ENCODE results near the gene TOB2. TPM values are rescaled to one million over a fixed set of nuclear protein-coding genes. Genes with fewer than 3 reads are reported as not detected.
"Not testable (repeated sequence)": the region's sequence is repeated elsewhere in the genome, so short reads cannot be mapped to it uniquely, and the experiment has no call there.

The TOB2 gene
- total RNA-seq, 1 experiment from 2014 or later, result 36.0 TPM

DNA sequence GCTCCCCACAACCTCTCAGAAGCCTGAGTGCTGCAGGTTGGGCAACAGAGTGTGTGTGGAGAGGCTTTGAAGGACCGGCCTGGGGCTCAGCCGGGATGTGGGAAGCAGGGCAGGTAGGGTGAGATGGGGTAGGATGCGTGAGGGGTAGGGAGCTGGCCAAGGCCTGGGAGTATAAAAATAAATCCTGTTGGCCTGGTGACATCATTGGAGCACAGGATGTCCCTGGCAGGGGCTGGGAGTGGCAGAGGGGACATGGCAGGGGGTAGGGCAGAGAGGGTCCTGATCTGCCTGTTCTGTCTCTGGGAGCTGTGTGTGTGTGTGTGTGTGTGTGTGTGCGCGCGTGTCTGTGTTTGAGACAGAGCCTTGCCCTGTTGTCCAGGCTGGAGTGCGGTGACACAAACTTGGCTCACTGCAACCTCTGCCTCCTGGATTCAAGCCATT, 36.3 kb downstream of the TOB2 start:
- Histone ChIP-seq H3K9me3 (no peaks in the 10 kb centered on the region), H3K4me3 (no peak overlapping the region)

DNA sequence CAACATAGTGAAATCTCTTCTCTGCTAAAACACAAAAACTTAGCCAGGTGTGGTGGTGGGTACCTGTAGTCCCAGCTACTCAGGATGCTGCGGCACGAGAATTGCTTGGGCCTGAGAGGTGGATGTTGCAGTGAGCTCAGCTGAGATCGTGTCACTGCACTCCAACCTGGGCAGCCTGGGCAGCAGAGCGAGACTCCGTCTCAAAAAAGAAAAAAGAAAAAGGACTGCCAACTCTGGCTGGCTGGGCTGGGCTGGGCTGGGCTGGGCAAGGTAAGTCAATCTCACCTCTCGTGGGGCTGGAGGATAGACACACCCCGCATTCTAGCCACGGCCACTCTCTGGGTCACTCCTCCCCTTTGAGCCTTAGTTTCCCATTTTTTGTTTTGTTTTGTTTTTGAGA, 37.9 kb downstream of the TOB2 start:
- Histone ChIP-seq H3K4me3 (no peak overlapping the region), H3K27me3 (no peaks in the 10 kb centered on the region), H3K9me3 (no peaks in the 10 kb centered on the region), H3K36me3 (no peaks in the 10 kb centered on the region)
- DNase-seq, result no peak

More for the DNA sequence above, 36.3 kb downstream of the TOB2 start:
- no peak for DNase-seq
- Histone ChIP-seq H3K36me3 (no peaks in the 10 kb centered on the region), H3K27me3 (no peaks in the 10 kb centered on the region)

DNA sequence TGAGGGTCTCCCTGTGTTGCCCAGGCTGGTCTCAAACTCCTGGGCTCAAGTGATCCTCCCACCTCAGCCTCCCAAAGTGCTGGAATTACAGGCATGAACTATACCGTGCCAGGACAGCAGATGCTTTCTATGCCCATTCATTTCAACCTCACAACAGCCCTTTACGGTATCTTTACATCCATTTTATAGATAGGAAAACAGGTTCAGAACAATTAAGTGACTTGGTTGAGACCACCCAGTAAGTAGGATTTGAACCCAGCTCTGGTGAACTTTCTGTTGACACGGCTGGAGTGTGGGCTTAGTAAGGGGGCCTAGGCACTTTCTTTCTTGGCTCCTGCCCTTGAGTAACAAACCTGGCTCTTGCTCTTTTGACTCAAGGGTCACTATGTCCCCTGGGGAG, 39.2 kb downstream of the TOB2 start:
- no peaks in the 10 kb centered on the region for H3K36me3 ChIP-seq
- H3K9me3 ChIP-seq, result no peaks in the 10 kb centered on the region
- no peak for DNase-seq
- H3K4me3 ChIP-seq, result no peak overlapping the region
- no peaks in the 10 kb centered on the region for H3K27me3 ChIP-seq

DNA sequence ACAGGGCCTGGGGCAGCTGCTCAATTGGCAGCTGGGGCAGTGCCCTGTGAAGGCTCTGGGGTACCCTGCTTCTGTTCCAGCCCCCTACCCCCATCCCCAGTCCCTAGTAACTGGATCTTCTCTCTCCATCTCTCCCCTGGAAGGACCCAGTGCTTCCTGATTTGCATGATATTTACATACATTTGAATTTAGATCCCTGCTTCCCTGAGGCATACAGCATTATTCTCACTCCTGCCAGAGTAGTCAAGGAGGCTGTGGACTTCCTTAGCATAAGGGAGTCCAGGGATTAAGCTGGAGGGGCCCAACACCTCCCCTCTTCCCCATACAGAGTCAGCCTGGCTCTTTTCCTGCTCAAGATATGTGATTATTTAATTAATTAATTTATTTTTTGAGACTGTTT, 40.2 kb downstream of the TOB2 start:
- no peak overlapping the region for H3K4me3 ChIP-seq
- no peaks in the 10 kb centered on the region for H3K9me3 ChIP-seq
- no peaks in the 10 kb centered on the region for H3K27me3 ChIP-seq
- DNase-seq, result no peak
- no peaks in the 10 kb centered on the region for H3K36me3 ChIP-seq

DNA sequence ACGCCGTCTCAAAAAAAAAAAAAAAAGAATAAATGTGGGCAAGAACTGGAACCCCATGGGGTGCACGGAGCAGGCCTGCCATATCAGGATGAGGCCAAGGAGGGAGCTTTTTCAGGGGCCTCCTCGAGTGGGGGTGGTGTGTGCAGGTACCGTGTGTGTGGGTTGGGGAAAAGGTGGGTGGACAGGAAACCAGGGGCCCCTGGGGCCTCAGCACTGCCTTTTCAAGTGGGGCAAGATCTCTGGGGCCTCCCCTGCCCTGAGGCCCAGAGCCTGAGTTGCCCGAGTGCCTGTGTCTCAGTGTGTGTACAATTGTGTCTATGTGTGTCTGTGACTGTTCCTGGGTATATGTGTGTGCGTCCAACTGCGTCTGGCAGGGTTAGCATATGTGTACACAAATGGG, 41.0 kb downstream of the TOB2 start:
- Histone ChIP-seq H3K36me3 (no peaks in the 10 kb centered on the region), H3K27me3 (no peaks in the 10 kb centered on the region), H3K4me3 (no peak overlapping the region), H3K9me3 (no peaks in the 10 kb centered on the region)
- DNase-seq, result no peak

DNA sequence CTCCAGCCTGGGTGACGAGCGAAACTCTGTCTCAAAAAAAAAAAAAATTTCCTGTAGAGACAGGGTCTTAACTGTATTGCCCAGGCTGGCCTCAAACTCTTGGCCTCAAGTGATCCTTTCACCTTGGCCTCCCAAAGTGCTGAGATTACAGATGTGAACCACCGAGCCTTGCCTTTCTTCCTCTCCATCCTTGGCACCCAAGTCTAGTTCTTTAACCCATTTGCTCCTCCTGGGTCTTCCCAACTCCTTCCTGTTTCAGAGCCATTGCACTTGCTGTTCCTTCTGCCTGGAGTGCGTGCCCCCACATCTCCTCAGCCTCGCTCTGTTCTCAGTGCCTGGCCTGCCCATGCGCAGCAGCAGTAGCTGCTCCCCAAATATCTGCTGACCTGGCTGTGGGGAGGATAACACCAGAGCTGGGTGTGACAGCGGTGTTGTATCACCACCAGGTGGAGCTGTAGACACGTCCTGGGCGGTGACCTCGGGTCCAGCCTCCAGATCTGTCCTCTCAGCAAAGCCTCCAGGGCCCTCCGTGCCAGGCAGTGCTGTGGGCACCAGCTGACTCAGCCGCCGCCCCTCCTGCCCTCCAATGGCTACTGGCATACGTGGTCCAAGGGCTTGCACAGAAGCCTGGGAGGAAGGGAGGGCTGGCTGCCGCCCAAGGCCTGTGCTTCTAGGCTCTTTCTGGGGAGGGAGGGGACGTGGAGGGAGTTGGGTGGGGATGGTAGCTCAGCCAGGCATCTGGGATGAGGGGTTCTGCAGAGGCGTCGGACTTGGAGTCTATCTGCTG, 42.9 kb downstream of the TOB2 start:
- peak; percentile 99 for DNase-seq
- Histone ChIP-seq H3K36me3 (no peaks in the 10 kb centered on the region), H3K9me3 (no peaks in the 10 kb centered on the region)

DNA sequence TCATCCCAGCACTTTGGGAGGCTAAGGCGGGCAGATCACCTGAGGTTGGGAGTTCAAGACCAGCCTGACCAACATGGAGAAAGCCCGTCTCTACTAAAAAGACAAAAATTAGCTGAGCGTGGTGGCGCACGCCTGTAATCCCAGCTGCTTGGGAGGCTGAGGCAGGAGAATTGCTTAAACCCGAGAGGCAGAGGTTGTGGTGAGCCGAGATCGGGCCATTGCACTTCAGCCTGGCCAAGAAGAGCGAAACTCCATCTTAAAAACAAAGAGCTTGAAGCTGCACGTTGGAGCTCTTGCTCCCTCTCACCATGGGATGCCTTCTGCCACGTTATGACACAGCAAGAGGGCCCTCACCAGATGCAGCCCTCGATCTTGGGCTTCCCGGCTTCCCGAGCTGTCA, 43.8 kb downstream of the TOB2 start:
- not testable (repeated sequence) for H3K9me3 ChIP-seq, DNase-seq, H3K36me3 ChIP-seq, H3K4me3 ChIP-seq, H3K27me3 ChIP-seq

More for the DNA sequence above, 42.9 kb downstream of the TOB2 start:
- Histone ChIP-seq H3K27me3 (no peaks in the 10 kb centered on the region), H3K4me3 (no peak overlapping the region)

DNA sequence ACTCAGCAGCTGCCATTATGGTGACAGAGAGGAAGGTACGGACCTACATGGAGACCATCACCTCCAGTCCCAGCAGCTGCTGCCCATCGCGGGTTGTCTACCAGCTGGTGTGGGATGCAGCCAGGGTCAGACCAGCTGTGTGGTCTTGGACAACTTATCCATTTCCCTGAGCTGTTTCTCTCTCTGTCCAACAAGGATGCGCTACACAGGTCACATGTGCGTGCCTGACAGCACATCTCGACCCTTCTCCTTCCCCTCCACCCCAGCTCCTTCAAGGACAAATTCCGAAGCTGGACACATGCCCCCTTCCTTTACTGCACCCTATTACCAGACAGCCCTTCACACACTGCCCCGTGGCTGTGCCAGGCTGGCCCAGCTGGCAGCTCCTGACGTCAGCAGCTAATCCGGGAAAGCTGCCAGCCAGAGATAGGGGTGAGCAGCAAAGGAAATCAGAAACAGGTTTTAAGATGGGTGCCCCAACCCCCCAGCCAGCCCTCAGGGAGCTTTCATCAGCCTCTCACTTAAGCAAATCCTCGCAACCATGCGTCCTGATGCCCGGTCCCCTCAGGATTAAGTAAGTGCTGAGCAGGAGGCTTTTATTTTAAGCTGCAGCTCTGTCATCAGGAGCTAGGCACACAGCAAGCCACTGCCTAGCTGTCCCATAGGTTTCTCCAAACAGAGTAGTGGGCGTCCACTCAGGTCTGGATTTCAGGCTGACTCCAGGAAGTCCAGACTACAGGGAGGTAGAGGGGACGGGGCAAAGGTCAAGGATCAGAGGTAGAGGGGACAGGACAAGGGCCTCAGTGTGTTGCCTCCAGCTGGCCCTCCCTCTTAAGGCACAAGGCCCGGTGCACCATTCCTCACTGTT, 44.6 kb downstream of the TOB2 start:
- Histone ChIP-seq H3K36me3 (no peaks in the 10 kb centered on the region), H3K27me3 (no peaks in the 10 kb centered on the region), H3K4me3 (no peak overlapping the region)

DNA sequence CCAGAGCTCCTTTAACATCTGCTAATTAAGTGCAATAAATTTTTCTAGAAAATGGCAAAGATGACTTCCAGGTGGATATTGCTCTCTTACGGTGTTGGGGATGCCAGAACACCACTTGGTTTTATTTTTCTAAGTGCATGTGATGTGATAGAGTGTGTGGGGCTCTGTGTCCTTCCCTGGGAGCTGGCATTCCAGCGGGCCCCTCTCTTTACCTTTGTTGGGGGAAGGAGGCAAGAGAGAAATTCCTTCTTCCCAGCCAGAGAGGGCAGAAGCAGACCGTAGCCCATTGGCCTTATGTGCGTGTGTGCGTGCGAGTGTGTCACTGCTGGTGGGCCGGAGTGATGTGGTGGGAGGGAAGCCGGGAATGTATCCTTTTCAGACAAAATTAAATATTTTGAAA, 47.7 kb downstream of the TOB2 start:
- no peaks in the 10 kb centered on the region for H3K9me3 ChIP-seq
- H3K4me3 ChIP-seq, result no peak overlapping the region
- H3K27me3 ChIP-seq, result no peaks in the 10 kb centered on the region
- DNase-seq, result no peak
- H3K36me3 ChIP-seq, result no peaks in the 10 kb centered on the region; the same call in 1 of the 2 replicates

More for the DNA sequence above, 44.6 kb downstream of the TOB2 start:
- H3K9me3 ChIP-seq, result no peaks in the 10 kb centered on the region
- peak; percentile 70 for DNase-seq

DNA sequence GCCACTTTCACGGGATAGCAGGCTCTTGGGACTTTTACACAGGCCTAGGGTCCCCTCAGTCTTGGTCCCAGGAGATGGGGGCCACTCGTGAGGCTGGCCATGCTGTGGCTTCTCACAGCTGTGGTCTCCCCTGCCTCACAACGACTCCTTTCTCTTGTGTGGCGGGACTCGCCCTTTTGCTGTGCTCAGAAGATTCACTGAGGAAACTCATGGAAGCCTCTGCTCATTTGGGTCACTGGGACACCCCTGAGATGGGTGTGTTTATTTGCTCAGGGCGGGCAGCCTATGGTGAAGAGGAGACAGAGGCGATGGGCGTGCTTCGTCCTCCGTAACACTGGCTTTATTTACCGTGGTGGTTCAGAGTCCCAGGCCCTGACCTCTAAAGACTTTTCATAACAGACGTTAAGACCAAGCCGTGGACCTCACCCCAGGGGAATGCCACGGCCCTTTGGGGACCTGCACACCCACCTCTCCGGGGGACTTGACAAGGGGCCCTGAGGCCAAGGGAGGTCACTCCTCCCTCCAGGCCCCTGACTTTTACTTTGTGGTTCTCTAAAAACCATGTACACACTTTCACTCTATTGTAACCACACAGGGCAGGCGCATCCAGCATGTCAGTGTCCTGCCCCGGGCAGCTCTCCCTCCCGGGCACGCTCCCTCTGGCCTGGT, 49.3 kb downstream of the TOB2 start:
- Histone ChIP-seq H3K4me3 (no peak overlapping the region), H3K27me3 (no peaks in the 10 kb centered on the region), H3K9me3 (no peaks in the 10 kb centered on the region), H3K36me3 (no peaks in the 10 kb centered on the region; the same call in 1 of the 2 replicates)
- no peak for DNase-seq

DNA sequence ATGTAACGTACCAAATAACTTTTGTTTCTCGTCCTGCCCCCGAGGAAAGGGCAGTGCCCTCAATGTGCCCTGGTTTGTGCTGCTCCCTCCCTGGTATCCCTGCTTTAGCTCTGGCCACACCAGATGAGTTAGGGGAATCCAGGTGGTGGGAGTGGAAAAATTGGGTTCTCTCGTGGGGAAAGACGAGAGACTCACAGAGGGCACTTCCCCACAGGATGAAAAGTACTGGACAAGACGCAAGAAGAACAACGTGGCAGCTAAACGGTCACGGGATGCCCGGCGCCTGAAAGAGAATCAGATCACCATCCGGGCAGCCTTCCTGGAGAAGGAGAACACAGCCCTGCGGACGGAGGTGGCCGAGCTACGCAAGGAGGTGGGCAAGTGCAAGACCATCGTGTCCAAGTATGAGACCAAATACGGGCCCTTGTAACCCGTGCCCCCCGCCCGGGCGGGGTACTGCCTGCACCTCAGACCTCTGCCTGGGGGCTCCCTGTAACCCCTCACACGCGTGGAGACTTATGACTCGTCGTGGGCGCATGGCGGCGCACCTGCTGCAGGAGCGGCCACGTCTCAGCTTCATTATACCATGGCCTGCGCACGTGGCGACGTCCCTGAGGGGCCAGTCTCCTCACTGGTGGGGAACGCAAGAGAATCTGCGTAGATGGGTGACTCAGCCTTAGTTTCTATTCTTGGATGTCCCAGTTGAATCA, 50.9 kb downstream of the TOB2 start:
- Histone ChIP-seq H3K9me3 (no peaks in the 10 kb centered on the region), H3K36me3 (no peaks in the 10 kb centered on the region; the same call in 1 of the 2 replicates), H3K27me3 (no peaks in the 10 kb centered on the region), H3K4me3 (no peak overlapping the region)
- DNase-seq, result no peak

DNA sequence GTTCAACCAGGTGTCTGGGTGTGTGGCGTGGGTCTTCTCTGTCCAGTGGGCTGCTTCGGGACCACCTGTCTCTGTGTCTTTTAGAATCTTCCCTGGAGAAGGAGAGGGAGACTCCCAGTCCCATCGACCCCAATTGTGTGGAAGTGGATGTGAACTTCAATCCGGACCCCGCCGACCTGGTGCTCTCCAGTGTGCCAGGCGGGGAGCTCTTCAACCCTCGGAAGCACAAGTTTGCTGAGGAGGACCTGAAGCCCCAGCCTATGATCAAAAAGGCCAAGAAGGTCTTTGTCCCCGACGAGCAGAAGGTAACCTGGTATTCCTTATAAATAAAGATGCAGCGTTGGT, 52.6 kb downstream of the TOB2 start:
- no peak for DNase-seq
- Histone ChIP-seq H3K36me3 (no peaks in the 10 kb centered on the region; the same call in 1 of the 2 replicates), H3K4me3 (no peak overlapping the region), H3K27me3 (no peaks in the 10 kb centered on the region), H3K9me3 (no peaks in the 10 kb centered on the region)

DNA sequence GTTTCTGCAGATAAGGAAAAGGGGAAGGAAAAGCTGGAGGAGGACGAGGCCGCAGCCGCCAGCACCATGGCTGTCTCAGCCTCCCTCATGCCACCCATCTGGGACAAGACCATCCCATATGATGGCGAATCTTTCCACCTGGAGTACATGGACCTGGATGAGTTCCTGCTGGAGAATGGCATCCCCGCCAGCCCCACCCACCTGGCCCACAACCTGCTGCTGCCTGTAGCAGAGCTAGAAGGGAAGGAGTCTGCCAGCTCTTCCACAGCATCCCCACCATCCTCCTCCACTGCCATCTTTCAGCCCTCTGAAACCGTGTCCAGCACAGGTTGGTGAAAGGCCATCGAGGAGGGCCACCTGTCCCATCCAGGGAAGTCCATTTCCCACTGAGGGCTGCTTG, 59.3 kb downstream of the TOB2 start:
- no peak for DNase-seq

DNA sequence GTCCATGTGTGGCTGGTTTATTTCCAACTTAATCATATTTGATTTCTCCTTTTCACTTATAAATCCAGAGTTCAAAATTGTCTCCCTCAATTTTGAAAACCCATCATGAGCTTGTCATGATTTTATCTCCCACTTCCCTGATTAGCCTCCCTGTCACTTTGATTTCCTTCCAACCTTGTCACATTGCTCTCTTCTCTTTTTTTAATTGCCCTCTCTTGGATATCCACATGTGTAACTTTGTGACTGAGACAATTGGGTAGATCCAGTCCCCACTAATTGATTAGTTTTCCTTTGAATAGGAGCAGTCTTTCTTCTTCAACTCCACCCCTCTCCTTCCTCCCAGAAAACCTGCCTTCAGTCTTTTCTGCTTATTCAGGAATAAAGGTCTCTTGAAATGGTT, 62.5 kb downstream of the TOB2 start:
- H3K27me3 ChIP-seq, result no peaks in the 10 kb centered on the region
- DNase-seq, result no peak
- no peaks in the 10 kb centered on the region for H3K9me3 ChIP-seq
- H3K4me3 ChIP-seq, result no peak overlapping the region
- peaks cover 3% of the 10 kb centered on the region; the same call in 1 of the 2 replicates for H3K36me3 ChIP-seq

More for the DNA sequence above, 59.3 kb downstream of the TOB2 start:
- Histone ChIP-seq H3K4me3 (no peak overlapping the region), H3K9me3 (no peaks in the 10 kb centered on the region), H3K27me3 (no peaks in the 10 kb centered on the region), H3K36me3 (peaks cover 3% of the 10 kb centered on the region; the same call in 1 of the 2 replicates)

All from MG63 (cell line).